SU-DHL-6 (cell line): Measurements from ENCODE around the gene SIRT5.

ENCODE experiments used
- H2AFZ ChIP-seq: fragments of 200-600 bp; sonication (generic); 2 replicates; pipeline ENCODE4 v1.6.1; 2014; ENCODE audit warnings: low read depth, mild to moderate bottlenecking, moderate library complexity, mixed read lengths, antibody characterized with exemption, low read length; ENCODE audit not compliant: severe bottlenecking
- H3F3A ChIP-seq: fragments of 200-600 bp; shearing (Covaris generic); 2 replicates; pipeline ENCODE4 v1.6.0; 2016; ENCODE audit warnings: antibody characterized with exemption, mild to moderate bottlenecking; ENCODE audit not compliant: insufficient read depth
- H3K27ac ChIP-seq: fragments of 200-600 bp; sonication (generic); 2 replicates; pipeline ENCODE4 v1.5.1; 2016; ENCODE audit warnings: low read depth, mild to moderate bottlenecking, low read length, moderate library complexity, mixed read lengths
- H3K27me3 ChIP-seq: fragments of 200-600 bp; sonication (generic), shearing (Covaris generic); 2 replicates; pipeline ENCODE4 v1.6.0; 2014; ENCODE audit warnings: mild to moderate bottlenecking, low read length
- H3K36me3 ChIP-seq: fragments of 200-600 bp; sonication (generic); 2 replicates; pipeline ENCODE4 v1.6.1; 2014; ENCODE audit warnings: mild to moderate bottlenecking, low read length, mixed read lengths
- H3K4me2 ChIP-seq: fragments of 300-600, 200-600 bp; shearing (Covaris generic), sonication (generic); 2 replicates; pipeline ENCODE4 v1.6.0; 2014; ENCODE audit warnings: low read length, low read depth, mild to moderate bottlenecking; ENCODE audit not compliant: poor library complexity, severe bottlenecking
- H3K4me3 ChIP-seq: fragments of 200-600 bp; sonication (generic); 2 replicates; pipeline ENCODE4 v1.5.1; 2014; ENCODE audit warnings: antibody characterized with exemption, low read length, mild to moderate bottlenecking, mixed read lengths; ENCODE audit not compliant: insufficient read depth, poor library complexity, severe bottlenecking
- H3K79me2 ChIP-seq: fragments of 200-600 bp; sonication (generic); 2 replicates; pipeline ENCODE4 v1.6.1; 2014; ENCODE audit warnings: mild to moderate bottlenecking, low read length, moderate library complexity; ENCODE audit not compliant: insufficient read depth
- H3K9ac ChIP-seq: fragments of 200-600 bp; sonication (generic); 2 replicates; pipeline ENCODE4 v1.7.0; 2014; ENCODE audit warnings: mild to moderate bottlenecking, low read length
- H3K9me2 ChIP-seq: fragments of 200-600 bp; sonication (generic); replicated peaks from 2 replicates; pipeline ENCODE4 v1.6.1; 2014; ENCODE audit warnings: low read length; ENCODE audit not compliant: insufficient read depth
- H3K9me3 ChIP-seq: fragments of 200-600 bp; sonication (generic); 2 replicates; pipeline ENCODE4 v1.6.1; 2014; ENCODE audit warnings: low read length, mixed read lengths; ENCODE audit not compliant: insufficient read depth
- H4K20me1 ChIP-seq: fragments of 200-600 bp; sonication (generic); 2 replicates; pipeline ENCODE4 v1.6.1; 2014; ENCODE audit warnings: low read depth, mild to moderate bottlenecking, antibody characterized with exemption, low read length, moderate library complexity, mixed read lengths
- EZH2phosphoT487 ChIP-seq: fragments of 200-600 bp; sonication (generic), shearing (Covaris generic); conservative IDR thresholded peaks from 2 replicates; pipeline ENCODE4 v1.6.1; 2018; ENCODE audit warnings: mild to moderate bottlenecking, antibody characterized with exemption, low read length, moderate library complexity, mixed read lengths
- TF ChIP-seq, protein P1 (sequence below): fragments of 200-600 bp; sonication (generic); IDR thresholded peaks from one replicate; pipeline ENCODE4 v1.5.1; 2017; ENCODE audit warnings: antibody characterized with exemption, mild to moderate bottlenecking, low read length, moderate library complexity; ENCODE audit not compliant: insufficient read depth, poor library complexity, severe bottlenecking

Gene SIRT5

DNA sequence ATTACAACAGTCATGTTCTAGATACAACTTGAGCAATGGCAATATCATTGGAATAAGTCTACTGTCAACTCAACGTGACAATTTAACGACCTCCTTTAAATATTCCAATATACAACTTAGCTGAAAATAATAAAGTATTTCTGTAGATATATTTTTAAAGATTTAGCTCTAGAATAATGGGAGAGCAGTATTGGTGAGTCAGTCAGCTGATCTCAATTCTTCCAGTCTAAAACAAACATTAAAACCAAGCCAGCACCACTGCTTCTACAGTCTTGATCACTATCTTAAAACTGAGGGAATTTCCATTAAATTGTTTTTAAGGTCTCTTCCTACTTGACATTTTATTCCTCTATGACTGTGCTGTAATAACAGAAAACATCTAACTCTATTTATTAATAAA lies 78.9 kb downstream of the SIRT5 start:
- H4K20me1 ChIP-seq: peaks cover 8% of the 10 kb centered on the region; the same call in 1 of the 2 replicates
- TF ChIP-seq, protein P1, sequence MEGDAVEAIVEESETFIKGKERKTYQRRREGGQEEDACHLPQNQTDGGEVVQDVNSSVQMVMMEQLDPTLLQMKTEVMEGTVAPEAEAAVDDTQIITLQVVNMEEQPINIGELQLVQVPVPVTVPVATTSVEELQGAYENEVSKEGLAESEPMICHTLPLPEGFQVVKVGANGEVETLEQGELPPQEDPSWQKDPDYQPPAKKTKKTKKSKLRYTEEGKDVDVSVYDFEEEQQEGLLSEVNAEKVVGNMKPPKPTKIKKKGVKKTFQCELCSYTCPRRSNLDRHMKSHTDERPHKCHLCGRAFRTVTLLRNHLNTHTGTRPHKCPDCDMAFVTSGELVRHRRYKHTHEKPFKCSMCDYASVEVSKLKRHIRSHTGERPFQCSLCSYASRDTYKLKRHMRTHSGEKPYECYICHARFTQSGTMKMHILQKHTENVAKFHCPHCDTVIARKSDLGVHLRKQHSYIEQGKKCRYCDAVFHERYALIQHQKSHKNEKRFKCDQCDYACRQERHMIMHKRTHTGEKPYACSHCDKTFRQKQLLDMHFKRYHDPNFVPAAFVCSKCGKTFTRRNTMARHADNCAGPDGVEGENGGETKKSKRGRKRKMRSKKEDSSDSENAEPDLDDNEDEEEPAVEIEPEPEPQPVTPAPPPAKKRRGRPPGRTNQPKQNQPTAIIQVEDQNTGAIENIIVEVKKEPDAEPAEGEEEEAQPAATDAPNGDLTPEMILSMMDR: no peak
- TF ChIP-seq EZH2phosphoT487: no peak
- H3K9me2 ChIP-seq: no peaks in the 10 kb centered on the region
- H3K27ac ChIP-seq: no peak overlapping the region
- H3K4me3 ChIP-seq: no peak overlapping the region
- H3K9ac ChIP-seq: no peak overlapping the region
- H3K9me3 ChIP-seq: no peaks in the 10 kb centered on the region
- H3K79me2 ChIP-seq: peaks cover 23% of the 10 kb centered on the region
- no peak overlapping the region for H3K4me2 ChIP-seq
- peaks cover 54% of the 10 kb centered on the region; the same call in 1 of the 2 replicates for H3K36me3 ChIP-seq
- peaks cover 22% of the 10 kb centered on the region for H3F3A ChIP-seq
- H2AFZ ChIP-seq: no peak overlapping the region
- H3K27me3 ChIP-seq: no peaks in the 10 kb centered on the region

DNA sequence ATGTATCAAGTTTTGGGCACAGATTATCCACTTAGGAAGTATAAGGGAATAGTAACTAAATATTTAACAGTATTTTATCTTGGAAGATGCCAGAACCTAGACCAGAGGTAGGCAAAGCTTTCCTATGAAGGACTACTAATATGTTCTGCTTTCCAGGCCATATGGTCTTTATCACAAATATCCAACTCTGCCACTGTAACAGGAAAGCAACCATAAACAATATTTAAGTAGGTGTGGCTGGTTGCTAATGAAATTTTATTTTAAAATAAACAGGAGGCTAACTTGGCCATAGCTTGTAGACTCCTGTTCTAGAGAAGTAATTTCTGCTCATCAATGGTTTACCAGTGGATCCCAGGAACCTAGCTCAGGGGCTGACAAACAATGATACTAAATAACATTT lies 80.1 kb downstream of the SIRT5 start:
- H4K20me1 ChIP-seq: peaks cover 12% of the 10 kb centered on the region
- H3K4me3 ChIP-seq: no peak overlapping the region
- H3K27me3 ChIP-seq: no peaks in the 10 kb centered on the region
- no peak overlapping the region for H3K9ac ChIP-seq
- no peak overlapping the region for H3K4me2 ChIP-seq
- H3K9me2 ChIP-seq: no peaks in the 10 kb centered on the region
- peaks cover 35% of the 10 kb centered on the region for H3K79me2 ChIP-seq
- H3K9me3 ChIP-seq: no peaks in the 10 kb centered on the region
- H3F3A ChIP-seq: peaks cover 14% of the 10 kb centered on the region
- H2AFZ ChIP-seq: no peak overlapping the region
- no peak overlapping the region for H3K27ac ChIP-seq
- TF ChIP-seq EZH2phosphoT487: no peak
- TF ChIP-seq, protein P1: no peak
- H3K36me3 ChIP-seq: peaks cover 49% of the 10 kb centered on the region; the same call in 1 of the 2 replicates

DNA sequence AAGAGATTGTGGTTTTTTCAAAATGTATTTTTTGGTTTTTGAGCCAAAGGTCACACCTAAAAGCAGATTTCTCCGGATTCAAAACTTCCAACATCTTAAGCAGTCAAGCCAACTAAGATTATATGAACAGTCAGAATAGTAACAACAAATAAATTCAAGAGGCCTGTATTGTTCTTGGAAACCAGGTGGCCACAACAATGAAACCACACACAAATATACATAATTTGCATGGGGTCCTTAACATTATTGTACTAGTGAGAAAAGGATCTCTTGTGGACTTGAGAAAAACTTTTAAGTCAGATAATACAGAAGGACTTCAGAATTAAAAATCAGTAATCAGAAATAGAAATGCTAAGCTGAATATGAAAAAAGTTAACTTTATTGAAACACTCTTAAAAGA lies 81.3 kb downstream of the SIRT5 start:
- H3K4me2 ChIP-seq: no peak overlapping the region
- TF ChIP-seq EZH2phosphoT487: no peak
- TF ChIP-seq, protein P1: no peak
- H3K79me2 ChIP-seq: peaks cover 47% of the 10 kb centered on the region
- no peaks in the 10 kb centered on the region for H3K9me2 ChIP-seq
- peaks cover 49% of the 10 kb centered on the region; the same call in 1 of the 2 replicates for H3K36me3 ChIP-seq
- H3K9me3 ChIP-seq: no peaks in the 10 kb centered on the region
- no peaks in the 10 kb centered on the region for H3K27me3 ChIP-seq
- no peak overlapping the region for H2AFZ ChIP-seq
- H4K20me1 ChIP-seq: peaks cover 23% of the 10 kb centered on the region
- H3K27ac ChIP-seq: no peak overlapping the region
- peaks cover 14% of the 10 kb centered on the region for H3F3A ChIP-seq
- no peak overlapping the region for H3K9ac ChIP-seq
- H3K4me3 ChIP-seq: no peak overlapping the region
